Stomach (tissue), 9 donors: Measurements from ENCODE around the gene SIPA1L2. TPM values are rescaled to one million over a fixed set of nuclear protein-coding genes. Genes with fewer than 3 reads are reported as not detected.

ENCODE experiments used
- DNase-seq, 2 donors: peaks; one replicate each; pipeline versions ENCODE4 v3.0.0 to v3.0.0-alpha.2; 2013 to 2019
- H3K27ac ChIP-seq, 5 donors: fragments of 200-600 bp in 4 of 5; sonication (generic) in 4 of 5; one replicate each; pipeline ENCODE4 v1.5.1; 2013 to 2019; ENCODE audit warnings: mild to moderate bottlenecking in 1 of 5, moderate library complexity in 1 of 5
- H3K27me3 ChIP-seq, 3 donors: fragments of 200-600 bp; sonication (generic); one replicate each; pipeline ENCODE4 v1.5.1; 2017 to 2019; ENCODE audit warnings: mixed run types in 1 of 3
- H3K36me3 ChIP-seq, 4 donors: fragments of 200-600 bp; sonication (generic); 1 replicate in 3 of 4; 2 replicates in 1 of 4; pipeline ENCODE4 v1.5.1; 2016 to 2019
- H3K4me1 ChIP-seq, 4 donors: fragments of 200-600 bp; sonication (generic); one replicate each; pipeline ENCODE4 v1.5.1; 2016 to 2019
- H3K4me3 ChIP-seq, 4 donors: fragments of 200-600 bp; sonication (generic) in 3 of 4; one replicate each; pipeline ENCODE4 v1.5.1; 2016 to 2019; ENCODE audit warnings: mild to moderate bottlenecking in 1 of 4
- H3K9me3 ChIP-seq, 4 donors: fragments of 200-600 bp; sonication (generic); one replicate each; pipeline ENCODE4 v1.5.1; 2016 to 2019
- CTCF ChIP-seq, 7 experiments: fragments of 450-650 bp in 4 of 7; fragments of 200-600 bp in 3 of 7; sonication (generic) in 3 of 7; IDR thresholded peaks; one replicate each; pipeline ENCODE4 v1.5.1; 2016 to 2019; ENCODE audit warnings: antibody characterized with exemption in 7 of 7, control low read depth in 2 of 7, mild to moderate bottlenecking in 1 of 7
- EP300 ChIP-seq: sonication (generic); formaldehyde crosslinking; IDR thresholded peaks from one replicate; pipeline ENCODE4 v1.6.1; 2017; ENCODE audit warnings: antibody characterized with exemption
- POLR2A ChIP-seq, 4 donors: fragments of 450-650 bp; IDR thresholded peaks; one replicate each; pipeline ENCODE4 v1.6.1; 2016; ENCODE audit warnings: antibody characterized with exemption in 4 of 4, control low read depth in 2 of 4, mild to moderate bottlenecking in 1 of 4, moderate library complexity in 1 of 4
- POLR2AphosphoS5 ChIP-seq, 3 donors: sonication (generic); formaldehyde crosslinking; IDR thresholded peaks; one replicate each; pipeline ENCODE4 v1.6.1; 2016; ENCODE audit warnings: antibody characterized with exemption in 3 of 3
- WGBS, 5 donors: extraction: QIAGEN DNeasy Blood & Tissue Kit in 3 of 5; methylation state at CpG; one replicate each; pipeline versions ENCODE4 v1.1.5 to v1.1.7; 2013 to 2018; 5-methylcytosine and 5-hydroxymethylcytosine counted together
- intact Hi-C: fragments of 100-400 bp; cut with DNase I; formaldehyde crosslinking; loops from one replicate; pipeline ENCODE4 v1.15.1; 2023; ENCODE audit warnings: low total_unique reads
- polyA plus RNA-seq, 3 donors: library from polyadenylated mRNA; stranded (reverse); fragments of 200-250 nt; gene quantifications; one replicate each; pipeline ENCODE4 v1.2.3, GENCODE V29; 2013
- total RNA-seq, 5 donors: library from RNA; depleted of rRNA; stranded (reverse); fragments of >200 nt; gene quantifications; one replicate each; pipeline versions ENCODE4 v1.1.0 to v1.2.3, GENCODE V29; 2014 to 2016
- donor health status: healthy with polysubstance abuse.
- donor health status: Bipolar disorder and iron deficiency.
- donor health status: healthy.

SIPA1L2 gene
- total and polyA plus RNA-seq, 8 donors, result 2.5 to 240 (median 10.3) TPM

GRCh38 chr1:232628335-232629249, 1.3 kb downstream of the SIPA1L2 start:
- no peaks in the 10 kb centered on the region for H3K36me3 ChIP-seq
- TF ChIP-seq CTCF (IDR thresholded peaks at IDR 0.05) (peak in 1 of 7 experiments; percentile 17), POLR2A (IDR thresholded peaks at IDR 0.05) (no peak)
- peak overlapping the region; percentile 72 to 93 (median 82) for H3K4me3 ChIP-seq
- peaks cover 0 to 9% (median 3%) of the 10 kb centered on the region in 3 donors for H3K27me3 ChIP-seq
- intact Hi-C loops, result no loop called here
- peak in 1 of 2 donors; percentile 66 for DNase-seq
- H3K4me1 ChIP-seq, result peaks cover 5 to 61% (median 32%) of the 10 kb centered on the region in 4 donors
- H3K27ac ChIP-seq, result peak overlapping the region in 4 of 5 donors; percentile 32 to 95 (median 75)
- WGBS, 5 donors, result 19 to 21% (median 20%) methylated on average over 13 of the region's 13 CpGs
- H3K9me3 ChIP-seq, result no peaks in the 10 kb centered on the region

- Histone ChIP-seq H3K4me1 (peaks cover 5 to 64% (median 34%) of the 10 kb centered on the region in 4 donors), H3K36me3 (no peaks in the 10 kb centered on the region), H3K27ac (peak overlapping the region in 1 of 5 donors; percentile 11), H3K9me3 (no peaks in the 10 kb centered on the region), H3K27me3 (peaks cover 0 to 9% (median 3%) of the 10 kb centered on the region in 3 donors), H3K4me3 (peak overlapping the region in 3 of 4 donors; percentile 74 to 93 (median 90))
- TF ChIP-seq POLR2A (IDR thresholded peaks at IDR 0.05) (no peak), POLR2AphosphoS5 (IDR thresholded peaks at IDR 0.05) (no peak), CTCF (IDR thresholded peaks at IDR 0.05) (peak in 4 of 7 experiments; percentile 9 to 60 (median 36))
- WGBS, 5 donors, result 21 to 32% (median 27%) methylated on average over 4 of the region's 4 CpGs
- DNase-seq, result peak in 1 of 2 donors; percentile 84
- intact Hi-C loops, result no loop called here
Measured at GRCh38 chr1:232627645-232628334, 2.1 kb downstream of the SIPA1L2 start.

GRCh38 chr1:232627171-232627570, 2.8 kb downstream of the SIPA1L2 start:
- Histone ChIP-seq H3K27me3 (peaks cover 0 to 9% (median 3%) of the 10 kb centered on the region in 3 donors), H3K27ac (no peak overlapping the region), H3K4me3 (peak overlapping the region in 1 of 4 donors; percentile 90), H3K36me3 (no peaks in the 10 kb centered on the region), H3K9me3 (no peaks in the 10 kb centered on the region), H3K4me1 (peaks cover 5 to 66% (median 40%) of the 10 kb centered on the region in 4 donors)
- DNase-seq, result no peak
- no peak for TF ChIP-seq POLR2AphosphoS5 (IDR thresholded peaks at IDR 0.05)
- TF ChIP-seq EP300, result no peak
- no peak for TF ChIP-seq POLR2A (IDR thresholded peaks at IDR 0.05)
- no peak for TF ChIP-seq CTCF (IDR thresholded peaks at IDR 0.05)
- WGBS, 5 donors, result 65 to 77% (median 71%) methylated on average over 4 of the region's 4 CpGs
- intact Hi-C loops, result no loop called here

GRCh38 chr1:232626452-232626851, 3.5 kb downstream of the SIPA1L2 start:
- Histone ChIP-seq H3K4me1 (peaks cover 5 to 70% (median 40%) of the 10 kb centered on the region in 4 donors), H3K27ac (no peak overlapping the region), H3K4me3 (no peak overlapping the region), H3K36me3 (no peaks in the 10 kb centered on the region), H3K27me3 (peaks cover 0 to 9% (median 3%) of the 10 kb centered on the region in 3 donors), H3K9me3 (no peaks in the 10 kb centered on the region)
- intact Hi-C loops, result no loop called here
- 78 to 94% (median 87%) methylated on average over 2 of the region's 2 CpGs for WGBS, 5 donors
- DNase-seq, result no peak
- TF ChIP-seq CTCF (IDR thresholded peaks at IDR 0.05), result no peak
- TF ChIP-seq EP300, result no peak
- TF ChIP-seq POLR2AphosphoS5 (IDR thresholded peaks at IDR 0.05), result no peak
- TF ChIP-seq POLR2A (IDR thresholded peaks at IDR 0.05), result no peak
